ENCODE data around the gene BCL11A.

BCL11A gene

DNA sequence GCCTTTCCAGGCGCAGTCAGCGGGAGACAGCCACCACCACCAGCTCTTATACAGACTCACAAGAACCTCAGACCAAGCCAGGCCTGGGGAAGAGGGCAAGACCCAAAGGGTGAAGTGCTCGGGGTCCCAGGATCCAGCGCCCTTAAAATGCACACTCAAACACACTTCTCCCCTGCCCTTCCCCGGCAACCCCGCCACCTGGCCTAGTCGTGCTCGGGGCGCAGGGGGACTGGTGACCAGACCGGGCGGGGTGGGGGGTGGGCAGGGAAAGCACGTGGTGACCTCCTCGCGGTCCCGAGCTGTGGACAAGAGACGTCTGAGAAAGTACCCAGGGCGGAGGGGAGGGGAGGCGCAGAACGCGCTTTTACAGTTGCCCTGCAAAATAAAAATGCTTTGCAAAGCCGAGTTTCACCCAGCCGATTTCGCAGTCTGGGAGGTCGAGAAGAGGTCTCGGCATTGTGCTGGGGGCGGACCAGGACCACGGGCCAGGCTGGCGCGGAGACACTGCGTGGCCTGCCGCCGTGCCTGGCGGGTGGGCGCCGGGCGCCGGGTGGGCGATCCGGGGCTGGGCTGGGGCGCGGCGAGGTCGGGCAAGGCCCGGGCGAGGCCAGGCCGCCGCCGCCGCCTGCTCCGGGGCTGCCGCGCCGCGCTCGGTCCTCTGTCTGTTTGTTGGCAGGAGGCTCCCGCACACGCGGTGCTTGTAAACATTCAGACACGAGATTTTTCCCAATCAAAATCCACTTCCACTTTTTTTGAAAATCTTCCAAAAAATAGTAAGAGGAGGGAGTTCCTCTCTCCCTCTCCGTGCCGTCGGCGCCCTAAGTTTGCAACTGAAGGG lies 2.0 kb downstream of the BCL11A start:
- ATAC-seq: no peak
- TF ChIP-seq TOX (CRISPR knock-in tag; IDR thresholded peaks at IDR 0.05; ENCODE audit: borderline replicate concordance): no peak

DNA sequence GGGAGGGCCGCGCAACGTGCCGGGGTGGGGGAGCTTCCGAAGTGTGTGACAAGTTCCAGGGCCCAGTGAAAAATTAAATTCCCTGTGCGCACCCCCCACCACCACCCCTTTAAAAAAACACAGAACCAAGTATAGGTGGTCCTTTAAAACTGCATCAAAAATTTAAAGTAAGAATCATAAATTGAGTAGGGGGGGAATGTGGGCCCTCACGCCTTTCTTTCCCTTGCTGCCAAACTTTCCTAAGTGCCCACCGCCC lies 2.5 kb downstream of the BCL11A start:
- ATAC-seq: no peak
- no peak for TF ChIP-seq TOX (CRISPR knock-in tag; IDR thresholded peaks at IDR 0.05; ENCODE audit: borderline replicate concordance)
- no peak for TF ChIP-seq ZNF8 (CRISPR knock-in tag; IDR thresholded peaks at IDR 0.05)
- no peak for TF ChIP-seq ISL1 (CRISPR knock-in tag; IDR thresholded peaks at IDR 0.05)
- no peak for TF ChIP-seq ZNF565 (CRISPR knock-in tag; conservative IDR thresholded peaks at IDR 0.05; ENCODE audit: low read depth)
- TF ChIP-seq PPARA (CRISPR knock-in tag; IDR thresholded peaks at IDR 0.05; ENCODE audit: borderline replicate concordance): no peak
- no peak for TF ChIP-seq ARNTL (CRISPR knock-in tag; IDR thresholded peaks at IDR 0.05; ENCODE audit: borderline replicate concordance, low read depth)
- TF ChIP-seq, protein P1, sequence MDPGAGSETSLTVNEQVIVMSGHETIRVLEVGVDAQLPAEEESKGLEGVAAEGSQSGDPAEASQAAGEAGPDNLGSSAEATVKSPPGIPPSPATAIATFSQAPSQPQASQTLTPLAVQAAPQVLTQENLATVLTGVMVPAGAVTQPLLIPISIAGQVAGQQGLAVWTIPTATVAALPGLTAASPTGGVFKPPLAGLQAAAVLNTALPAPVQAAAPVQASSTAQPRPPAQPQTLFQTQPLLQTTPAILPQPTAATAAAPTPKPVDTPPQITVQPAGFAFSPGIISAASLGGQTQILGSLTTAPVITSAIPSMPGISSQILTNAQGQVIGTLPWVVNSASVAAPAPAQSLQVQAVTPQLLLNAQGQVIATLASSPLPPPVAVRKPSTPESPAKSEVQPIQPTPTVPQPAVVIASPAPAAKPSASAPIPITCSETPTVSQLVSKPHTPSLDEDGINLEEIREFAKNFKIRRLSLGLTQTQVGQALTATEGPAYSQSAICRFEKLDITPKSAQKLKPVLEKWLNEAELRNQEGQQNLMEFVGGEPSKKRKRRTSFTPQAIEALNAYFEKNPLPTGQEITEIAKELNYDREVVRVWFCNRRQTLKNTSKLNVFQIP (CRISPR knock-in tag; IDR thresholded peaks at IDR 0.05; ENCODE audit: borderline replicate concordance, low read depth): no peak
- no peak for TF ChIP-seq SNAI2 (CRISPR knock-in tag; IDR thresholded peaks at IDR 0.05)
- no peak for TF ChIP-seq ESRRG (CRISPR knock-in tag; IDR thresholded peaks at IDR 0.05)
- no peak for TF ChIP-seq RARB (CRISPR knock-in tag; IDR thresholded peaks at IDR 0.05)
- TF ChIP-seq ZFP3 (CRISPR knock-in tag; IDR thresholded peaks at IDR 0.05): no peak
- TF ChIP-seq TCF4 (CRISPR knock-in tag; IDR thresholded peaks at IDR 0.05; ENCODE audit: borderline replicate concordance): no peak

DNA sequence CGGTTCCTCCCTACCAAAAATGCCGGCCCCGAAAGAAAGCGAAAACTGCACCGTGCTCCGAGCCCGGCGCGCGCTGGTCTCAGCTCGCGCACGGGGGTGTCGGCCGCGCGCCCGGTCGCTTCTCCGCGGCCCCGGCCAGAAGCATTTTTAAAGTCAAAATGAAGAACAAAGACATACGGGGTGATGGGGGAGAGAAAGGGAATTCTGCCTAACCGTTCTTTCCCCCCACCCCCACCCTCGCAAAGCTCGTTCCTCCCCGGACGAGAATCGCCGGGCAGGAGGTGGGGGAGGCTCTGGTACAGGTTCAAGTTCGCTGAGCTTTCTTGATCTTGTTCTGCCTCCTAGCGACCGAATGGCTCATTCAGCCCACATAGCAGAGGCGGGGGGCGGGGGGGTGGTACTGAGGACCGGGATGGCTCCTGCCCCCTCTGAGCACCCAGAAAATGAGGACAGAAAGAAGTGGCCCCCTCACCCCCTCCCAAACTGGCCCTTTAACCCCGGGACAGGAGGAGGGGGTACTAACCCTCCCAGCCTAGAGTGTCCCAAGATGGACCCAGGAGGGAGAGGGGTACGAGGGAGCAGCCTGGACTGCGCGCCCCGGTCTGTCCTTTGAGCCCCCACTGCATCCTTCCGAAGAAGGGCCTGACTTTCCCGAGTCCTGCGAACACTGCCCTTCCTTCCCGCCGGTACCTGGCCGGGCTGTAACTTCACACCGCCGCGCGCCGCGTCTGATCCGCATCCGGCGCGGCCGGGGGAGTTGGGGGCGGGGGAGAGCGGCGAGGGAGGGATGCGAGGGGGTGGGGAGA lies 3.1 kb downstream of the BCL11A start:
- no peak for TF ChIP-seq ZC3H10 (CRISPR knock-in tag; IDR thresholded peaks at IDR 0.05)
- TF ChIP-seq, protein P2, sequence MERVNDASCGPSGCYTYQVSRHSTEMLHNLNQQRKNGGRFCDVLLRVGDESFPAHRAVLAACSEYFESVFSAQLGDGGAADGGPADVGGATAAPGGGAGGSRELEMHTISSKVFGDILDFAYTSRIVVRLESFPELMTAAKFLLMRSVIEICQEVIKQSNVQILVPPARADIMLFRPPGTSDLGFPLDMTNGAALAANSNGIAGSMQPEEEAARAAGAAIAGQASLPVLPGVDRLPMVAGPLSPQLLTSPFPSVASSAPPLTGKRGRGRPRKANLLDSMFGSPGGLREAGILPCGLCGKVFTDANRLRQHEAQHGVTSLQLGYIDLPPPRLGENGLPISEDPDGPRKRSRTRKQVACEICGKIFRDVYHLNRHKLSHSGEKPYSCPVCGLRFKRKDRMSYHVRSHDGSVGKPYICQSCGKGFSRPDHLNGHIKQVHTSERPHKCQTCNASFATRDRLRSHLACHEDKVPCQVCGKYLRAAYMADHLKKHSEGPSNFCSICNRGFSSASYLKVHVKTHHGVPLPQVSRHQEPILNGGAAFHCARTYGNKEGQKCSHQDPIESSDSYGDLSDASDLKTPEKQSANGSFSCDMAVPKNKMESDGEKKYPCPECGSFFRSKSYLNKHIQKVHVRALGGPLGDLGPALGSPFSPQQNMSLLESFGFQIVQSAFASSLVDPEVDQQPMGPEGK (CRISPR knock-in tag; IDR thresholded peaks at IDR 0.05; ENCODE audit: borderline replicate concordance): peak; percentile 62; the same call in 1 of the 2 replicates

DNA sequence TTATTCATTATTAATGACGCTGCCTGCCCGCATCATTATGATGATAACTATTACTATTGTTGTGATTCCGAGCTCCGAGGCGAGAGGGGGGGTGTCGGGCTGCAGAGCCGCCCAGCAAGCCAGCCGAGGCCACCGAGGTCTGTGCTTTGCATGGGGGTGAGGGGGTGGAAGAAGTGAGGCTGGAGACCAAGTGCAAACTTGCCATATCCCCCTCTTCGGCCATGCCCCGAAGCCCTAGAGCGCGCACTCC lies 3.6 kb downstream of the BCL11A start:
- ATAC-seq: no peak
- TF ChIP-seq ZNF70 (CRISPR knock-in tag; IDR thresholded peaks at IDR 0.05) (no peak), ZNF565 (CRISPR knock-in tag; conservative IDR thresholded peaks at IDR 0.05; ENCODE audit: low read depth) (no peak), ESRRG (CRISPR knock-in tag; IDR thresholded peaks at IDR 0.05) (no peak), ISL1 (CRISPR knock-in tag; IDR thresholded peaks at IDR 0.05) (no peak), ZC3H10 (CRISPR knock-in tag; IDR thresholded peaks at IDR 0.05) (no peak), GLIS3 (CRISPR knock-in tag; IDR thresholded peaks at IDR 0.05) (no peak), TOX (CRISPR knock-in tag; IDR thresholded peaks at IDR 0.05; ENCODE audit: borderline replicate concordance) (no peak), ZNF8 (CRISPR knock-in tag; IDR thresholded peaks at IDR 0.05) (no peak), ARNTL (CRISPR knock-in tag; IDR thresholded peaks at IDR 0.05; ENCODE audit: borderline replicate concordance, low read depth) (no peak)
- TF ChIP-seq, protein P3, sequence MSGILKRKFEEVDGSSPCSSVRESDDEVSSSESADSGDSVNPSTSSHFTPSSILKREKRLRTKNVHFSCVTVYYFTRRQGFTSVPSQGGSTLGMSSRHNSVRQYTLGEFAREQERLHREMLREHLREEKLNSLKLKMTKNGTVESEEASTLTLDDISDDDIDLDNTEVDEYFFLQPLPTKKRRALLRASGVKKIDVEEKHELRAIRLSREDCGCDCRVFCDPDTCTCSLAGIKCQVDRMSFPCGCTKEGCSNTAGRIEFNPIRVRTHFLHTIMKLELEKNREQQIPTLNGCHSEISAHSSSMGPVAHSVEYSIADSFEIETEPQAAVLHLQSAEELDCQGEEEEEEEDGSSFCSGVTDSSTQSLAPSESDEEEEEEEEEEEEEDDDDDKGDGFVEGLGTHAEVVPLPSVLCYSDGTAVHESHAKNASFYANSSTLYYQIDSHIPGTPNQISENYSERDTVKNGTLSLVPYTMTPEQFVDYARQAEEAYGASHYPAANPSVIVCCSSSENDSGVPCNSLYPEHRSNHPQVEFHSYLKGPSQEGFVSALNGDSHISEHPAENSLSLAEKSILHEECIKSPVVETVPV (CRISPR knock-in tag; IDR thresholded peaks at IDR 0.05): no peak
- TF ChIP-seq, protein P1 (CRISPR knock-in tag; IDR thresholded peaks at IDR 0.05; ENCODE audit: borderline replicate concordance, low read depth): no peak
- TF ChIP-seq, protein P4, sequence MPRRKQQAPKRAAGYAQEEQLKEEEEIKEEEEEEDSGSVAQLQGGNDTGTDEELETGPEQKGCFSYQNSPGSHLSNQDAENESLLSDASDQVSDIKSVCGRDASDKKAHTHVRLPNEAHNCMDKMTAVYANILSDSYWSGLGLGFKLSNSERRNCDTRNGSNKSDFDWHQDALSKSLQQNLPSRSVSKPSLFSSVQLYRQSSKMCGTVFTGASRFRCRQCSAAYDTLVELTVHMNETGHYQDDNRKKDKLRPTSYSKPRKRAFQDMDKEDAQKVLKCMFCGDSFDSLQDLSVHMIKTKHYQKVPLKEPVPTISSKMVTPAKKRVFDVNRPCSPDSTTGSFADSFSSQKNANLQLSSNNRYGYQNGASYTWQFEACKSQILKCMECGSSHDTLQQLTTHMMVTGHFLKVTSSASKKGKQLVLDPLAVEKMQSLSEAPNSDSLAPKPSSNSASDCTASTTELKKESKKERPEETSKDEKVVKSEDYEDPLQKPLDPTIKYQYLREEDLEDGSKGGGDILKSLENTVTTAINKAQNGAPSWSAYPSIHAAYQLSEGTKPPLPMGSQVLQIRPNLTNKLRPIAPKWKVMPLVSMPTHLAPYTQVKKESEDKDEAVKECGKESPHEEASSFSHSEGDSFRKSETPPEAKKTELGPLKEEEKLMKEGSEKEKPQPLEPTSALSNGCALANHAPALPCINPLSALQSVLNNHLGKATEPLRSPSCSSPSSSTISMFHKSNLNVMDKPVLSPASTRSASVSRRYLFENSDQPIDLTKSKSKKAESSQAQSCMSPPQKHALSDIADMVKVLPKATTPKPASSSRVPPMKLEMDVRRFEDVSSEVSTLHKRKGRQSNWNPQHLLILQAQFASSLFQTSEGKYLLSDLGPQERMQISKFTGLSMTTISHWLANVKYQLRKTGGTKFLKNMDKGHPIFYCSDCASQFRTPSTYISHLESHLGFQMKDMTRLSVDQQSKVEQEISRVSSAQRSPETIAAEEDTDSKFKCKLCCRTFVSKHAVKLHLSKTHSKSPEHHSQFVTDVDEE (CRISPR knock-in tag; IDR thresholded peaks at IDR 0.05): no peak

More for the DNA sequence above, 3.1 kb downstream of the BCL11A start:
- ATAC-seq: peak; percentile 68

All from SK-N-SH treated with all-trans-retinoic acid at 6 μM for 48 hours (cell line).